Measurements from ENCODE around the gene ARMCX2.
"Not testable (repeated sequence)": the region's sequence is repeated elsewhere in the genome, so short reads cannot be mapped to it uniquely, and the experiment has no call there.

The ARMCX2 gene

GRCh38 chrX:101656817-101657216, 2.8 kb downstream of the ARMCX2 start:
- TF ChIP-seq ZC3H10 (CRISPR knock-in tag; IDR thresholded peaks at IDR 0.05) (no peak), TCF4 (CRISPR knock-in tag; IDR thresholded peaks at IDR 0.05; ENCODE audit: borderline replicate concordance) (no peak), OSR1 (CRISPR knock-in tag; IDR thresholded peaks at IDR 0.05) (no peak), ZFP3 (CRISPR knock-in tag; IDR thresholded peaks at IDR 0.05) (no peak), ARNTL (CRISPR knock-in tag; IDR thresholded peaks at IDR 0.05; ENCODE audit: borderline replicate concordance, low read depth) (no peak), ZNF70 (CRISPR knock-in tag; IDR thresholded peaks at IDR 0.05) (no peak), CSRNP3 (CRISPR knock-in tag; IDR thresholded peaks at IDR 0.05) (no peak), ESRRG (CRISPR knock-in tag; IDR thresholded peaks at IDR 0.05) (no peak), ISL1 (CRISPR knock-in tag; IDR thresholded peaks at IDR 0.05) (no peak), TOX (CRISPR knock-in tag; IDR thresholded peaks at IDR 0.05; ENCODE audit: borderline replicate concordance) (no peak), PPARA (CRISPR knock-in tag; IDR thresholded peaks at IDR 0.05; ENCODE audit: borderline replicate concordance) (no peak), PATZ1 (CRISPR knock-in tag; IDR thresholded peaks at IDR 0.05; ENCODE audit: borderline replicate concordance) (no peak), BACH2 (CRISPR knock-in tag; IDR thresholded peaks at IDR 0.05; ENCODE audit: borderline replicate concordance) (no peak), ZNF565 (CRISPR knock-in tag; conservative IDR thresholded peaks at IDR 0.05; ENCODE audit: low read depth) (no peak), GLIS3 (CRISPR knock-in tag; IDR thresholded peaks at IDR 0.05) (no peak), CSDC2 (CRISPR knock-in tag; IDR thresholded peaks at IDR 0.05) (no peak), ZFP30 (CRISPR knock-in tag; IDR thresholded peaks at IDR 0.05) (no peak), RARB (CRISPR knock-in tag; IDR thresholded peaks at IDR 0.05) (no peak), CREB5 (CRISPR knock-in tag; IDR thresholded peaks at IDR 0.05; ENCODE audit: low read depth) (no peak)

GRCh38 chrX:101655534-101655933, 4.1 kb downstream of the ARMCX2 start:
- TF ChIP-seq BACH2 (CRISPR knock-in tag; IDR thresholded peaks at IDR 0.05; ENCODE audit: borderline replicate concordance) (no peak), ZFP30 (CRISPR knock-in tag; IDR thresholded peaks at IDR 0.05) (no peak), CSDC2 (CRISPR knock-in tag; IDR thresholded peaks at IDR 0.05) (no peak), PPARA (CRISPR knock-in tag; IDR thresholded peaks at IDR 0.05; ENCODE audit: borderline replicate concordance) (no peak), ZFP3 (CRISPR knock-in tag; IDR thresholded peaks at IDR 0.05) (no peak), SNAI2 (CRISPR knock-in tag; IDR thresholded peaks at IDR 0.05) (no peak), POU6F1 (CRISPR knock-in tag; IDR thresholded peaks at IDR 0.05; ENCODE audit: borderline replicate concordance, low read depth) (no peak), TCF4 (CRISPR knock-in tag; IDR thresholded peaks at IDR 0.05; ENCODE audit: borderline replicate concordance) (no peak), ZNF70 (CRISPR knock-in tag; IDR thresholded peaks at IDR 0.05) (no peak), ESRRG (CRISPR knock-in tag; IDR thresholded peaks at IDR 0.05) (no peak)
- ATAC-seq, result no peak

More at GRCh38 chrX:101656817-101657216, 2.8 kb downstream of the ARMCX2 start:
- ATAC-seq, result no peak

GRCh38 chrX:101647716-101648115, 11.9 kb downstream of the ARMCX2 start:
- not testable (repeated sequence) for ATAC-seq

GRCh38 chrX:101642093-101642492, 17.6 kb downstream of the ARMCX2 start:
- TF ChIP-seq ARNTL (CRISPR knock-in tag; IDR thresholded peaks at IDR 0.05; ENCODE audit: borderline replicate concordance, low read depth), result no peak
- TF ChIP-seq CSRNP3 (CRISPR knock-in tag; IDR thresholded peaks at IDR 0.05), result no peak
- no peak for TF ChIP-seq ZFP3 (CRISPR knock-in tag; IDR thresholded peaks at IDR 0.05)
- TF ChIP-seq TSHZ2 (CRISPR knock-in tag; IDR thresholded peaks at IDR 0.05), result no peak
- no peak for TF ChIP-seq GLIS3 (CRISPR knock-in tag; IDR thresholded peaks at IDR 0.05)
- TF ChIP-seq ZNF565 (CRISPR knock-in tag; conservative IDR thresholded peaks at IDR 0.05; ENCODE audit: low read depth), result no peak
- no peak for TF ChIP-seq PPARA (CRISPR knock-in tag; IDR thresholded peaks at IDR 0.05; ENCODE audit: borderline replicate concordance)
- TF ChIP-seq BACH2 (CRISPR knock-in tag; IDR thresholded peaks at IDR 0.05; ENCODE audit: borderline replicate concordance), result no peak
- no peak for TF ChIP-seq OSR1 (CRISPR knock-in tag; IDR thresholded peaks at IDR 0.05)
- no peak for TF ChIP-seq RARB (CRISPR knock-in tag; IDR thresholded peaks at IDR 0.05)
- TF ChIP-seq ZFP30 (CRISPR knock-in tag; IDR thresholded peaks at IDR 0.05), result no peak

More at GRCh38 chrX:101642093-101642492, 17.6 kb downstream of the ARMCX2 start:
- ATAC-seq, result no peak

All from SK-N-SH treated with all-trans-retinoic acid at 6 μM for 48 hours (cell line).